Measurements from ENCODE around the gene SLC6A20.

DNA sequence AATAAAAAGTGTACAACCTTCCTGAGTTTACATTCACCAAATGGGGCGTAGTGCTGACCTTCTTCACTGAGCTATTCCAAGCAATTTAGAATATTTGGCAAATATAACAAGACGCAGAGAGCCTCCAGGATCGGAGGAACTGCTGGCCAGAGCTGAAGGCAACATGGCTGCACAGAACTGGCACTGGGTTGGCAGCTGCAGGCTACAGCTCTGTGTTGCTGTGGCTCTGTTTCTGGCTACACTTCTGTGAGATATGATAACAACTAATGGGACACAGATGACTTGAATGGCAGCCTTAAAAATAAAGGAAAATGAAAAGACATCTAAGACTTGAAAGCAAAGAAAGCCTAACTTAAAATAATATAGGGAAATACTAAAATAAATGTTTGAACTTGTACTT, 10.8 kb upstream of the SLC6A20 start:
- no peak for TF ChIP-seq POLR2A (IDR thresholded peaks at IDR 0.05)
- TF ChIP-seq, protein P1, sequence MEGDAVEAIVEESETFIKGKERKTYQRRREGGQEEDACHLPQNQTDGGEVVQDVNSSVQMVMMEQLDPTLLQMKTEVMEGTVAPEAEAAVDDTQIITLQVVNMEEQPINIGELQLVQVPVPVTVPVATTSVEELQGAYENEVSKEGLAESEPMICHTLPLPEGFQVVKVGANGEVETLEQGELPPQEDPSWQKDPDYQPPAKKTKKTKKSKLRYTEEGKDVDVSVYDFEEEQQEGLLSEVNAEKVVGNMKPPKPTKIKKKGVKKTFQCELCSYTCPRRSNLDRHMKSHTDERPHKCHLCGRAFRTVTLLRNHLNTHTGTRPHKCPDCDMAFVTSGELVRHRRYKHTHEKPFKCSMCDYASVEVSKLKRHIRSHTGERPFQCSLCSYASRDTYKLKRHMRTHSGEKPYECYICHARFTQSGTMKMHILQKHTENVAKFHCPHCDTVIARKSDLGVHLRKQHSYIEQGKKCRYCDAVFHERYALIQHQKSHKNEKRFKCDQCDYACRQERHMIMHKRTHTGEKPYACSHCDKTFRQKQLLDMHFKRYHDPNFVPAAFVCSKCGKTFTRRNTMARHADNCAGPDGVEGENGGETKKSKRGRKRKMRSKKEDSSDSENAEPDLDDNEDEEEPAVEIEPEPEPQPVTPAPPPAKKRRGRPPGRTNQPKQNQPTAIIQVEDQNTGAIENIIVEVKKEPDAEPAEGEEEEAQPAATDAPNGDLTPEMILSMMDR (IDR thresholded peaks at IDR 0.05), result no peak
- TF ChIP-seq POLR2AphosphoS5 (IDR thresholded peaks at IDR 0.05), result no peak
- TF ChIP-seq EP300 (IDR thresholded peaks at IDR 0.05), result no peak

Data from sigmoid colon (tissue), 4 donors.